ENCODE results near the gene C2CD4C. TPM values are rescaled to one million over a fixed set of nuclear protein-coding genes. Genes with fewer than 3 reads are reported as not detected.

C2CD4C gene
- total RNA-seq, 3 donors from 2014 or later (not counting 1 experiment from before 2014, with no cell fraction given): not detected

- ATAC-seq (no peak), DNase-seq (no peak)
- H3K36me3 Mint-ChIP-seq: no peaks in the 10 kb centered on the region
- no peak overlapping the region for H3K27ac ChIP-seq (ENCODE audit: low read length)
- no peak overlapping the region for H3K27ac Mint-ChIP-seq
- no peak overlapping the region for H3K4me3 Mint-ChIP-seq
- no peak overlapping the region for H3K4me3 ChIP-seq (ENCODE audit: low read length)
- H3K4me1 Mint-ChIP-seq: peaks cover 0 to 12% of the 10 kb centered on the region in 2 donors
- peaks cover 2% of the 10 kb centered on the region for H3K9me3 ChIP-seq (ENCODE audit: control insufficient read depth, insufficient read depth, low read length)
- no peaks in the 10 kb centered on the region for H3K4me1 ChIP-seq (ENCODE audit: control insufficient read depth, insufficient read depth, low read length)
- H3K27me3 Mint-ChIP-seq (ENCODE audit: low read depth in 2 of 2): peaks cover 10 to 17% of the 10 kb centered on the region in 2 donors
- H3K9me3 Mint-ChIP-seq: peaks cover 6 to 9% of the 10 kb centered on the region in 2 donors
- H3K36me3 ChIP-seq (ENCODE audit: control insufficient read depth, insufficient read depth, low read length): no peaks in the 10 kb centered on the region
- WGBS (ENCODE audit: insufficient coverage): 83% methylated on average over 30 of the region's 30 CpGs
- TF ChIP-seq CTCF (IDR thresholded peaks at IDR 0.05): no peak
- intact Hi-C loops (cut with micrococcal nuclease): no loop called here
- no peaks in the 10 kb centered on the region for H3K27me3 ChIP-seq (ENCODE audit: control insufficient read depth, insufficient read depth, low read length)
Observed at GRCh38 chr19:390386-391206, 18.4 kb downstream of the C2CD4C start.

- DNase-seq: no peak
- 93% methylated on average over 12 of the region's 12 CpGs for WGBS (ENCODE audit: insufficient coverage)
- ATAC-seq: no peak
- Mint-ChIP-seq H3K9me3 (peaks cover 4 to 5% of the 10 kb centered on the region in 2 donors), H3K4me1 (peaks cover 0 to 12% of the 10 kb centered on the region in 2 donors), H3K36me3 (no peaks in the 10 kb centered on the region), H3K27ac (no peak overlapping the region), H3K27me3 (ENCODE audit: low read depth in 2 of 2) (peaks cover 13 to 17% of the 10 kb centered on the region in 2 donors), H3K4me3 (no peak overlapping the region)
- Histone ChIP-seq H3K4me3 (ENCODE audit: low read length) (no peak overlapping the region), H3K36me3 (ENCODE audit: control insufficient read depth, insufficient read depth, low read length) (no peaks in the 10 kb centered on the region), H3K27ac (ENCODE audit: low read length) (no peak overlapping the region), H3K9me3 (ENCODE audit: control insufficient read depth, insufficient read depth, low read length) (no peaks in the 10 kb centered on the region), H3K27me3 (ENCODE audit: control insufficient read depth, insufficient read depth, low read length) (no peaks in the 10 kb centered on the region), H3K4me1 (ENCODE audit: control insufficient read depth, insufficient read depth, low read length) (no peaks in the 10 kb centered on the region)
- intact Hi-C loops (cut with micrococcal nuclease): no loop called here
- TF ChIP-seq CTCF (IDR thresholded peaks at IDR 0.05): no peak
Observed at GRCh38 chr19:389935-390289, 19.0 kb downstream of the C2CD4C start.

GRCh38 chr19:389255-389934, 19.6 kb downstream of the C2CD4C start:
- no peak overlapping the region for H3K4me3 ChIP-seq (ENCODE audit: low read length)
- H3K4me1 Mint-ChIP-seq: peaks cover 0 to 12% of the 10 kb centered on the region in 2 donors
- peaks cover 2% of the 10 kb centered on the region for H3K27me3 ChIP-seq (ENCODE audit: control insufficient read depth, insufficient read depth, low read length)
- no peaks in the 10 kb centered on the region for H3K4me1 ChIP-seq (ENCODE audit: control insufficient read depth, insufficient read depth, low read length)
- no peak overlapping the region for H3K27ac Mint-ChIP-seq
- intact Hi-C loops (cut with micrococcal nuclease): no loop called here
- H3K36me3 Mint-ChIP-seq: no peaks in the 10 kb centered on the region
- ATAC-seq: no peak
- no peaks in the 10 kb centered on the region for H3K36me3 ChIP-seq (ENCODE audit: control insufficient read depth, insufficient read depth, low read length)
- no peak for TF ChIP-seq CTCF (IDR thresholded peaks at IDR 0.05)
- H3K9me3 ChIP-seq (ENCODE audit: control insufficient read depth, insufficient read depth, low read length): no peaks in the 10 kb centered on the region
- WGBS (ENCODE audit: insufficient coverage): 78% methylated on average over 21 of the region's 21 CpGs
- H3K9me3 Mint-ChIP-seq: peaks cover 4% of the 10 kb centered on the region in 2 donors
- H3K27me3 Mint-ChIP-seq (ENCODE audit: low read depth in 2 of 2): peaks cover 15 to 20% of the 10 kb centered on the region in 2 donors
- no peak overlapping the region for H3K27ac ChIP-seq (ENCODE audit: low read length)
- no peak overlapping the region for H3K4me3 Mint-ChIP-seq
- no peak for DNase-seq

All from natural killer cell (primary cell).